HAP-1 (cell line): Measurements from ENCODE around the gene HOMER3.
"Not testable (repeated sequence)": the region's sequence is repeated elsewhere in the genome, so short reads cannot be mapped to it uniquely, and the experiment has no call there.

ENCODE experiments used
- DNase-seq, 2 experiments: peaks; one replicate each; pipeline ENCODE4 v3.0.0-alpha.2; 2016 to 2020; ENCODE audit warnings: low spot score in 2 of 2
- H3K27me3 ChIP-seq: fragments of 250-450 bp; sonication (Bioruptor Pico); 2 replicates; pipeline ENCODE4 v1.5.1; 2020; ENCODE audit warnings: low read depth, mild to moderate bottlenecking, moderate library complexity
- H3K36me3 ChIP-seq: fragments of 250-450 bp; sonication (Bioruptor Pico); replicated peaks from 2 replicates; pipeline ENCODE4 v1.5.1; 2020; ENCODE audit warnings: mild to moderate bottlenecking
- H3K4me1 ChIP-seq: fragments of 250-450 bp; sonication (Bioruptor Pico); 2 replicates; pipeline ENCODE4 v1.5.1; 2020; ENCODE audit warnings: mild to moderate bottlenecking
- H3K4me3 ChIP-seq: fragments of 250-450 bp; sonication (Bioruptor Pico); 2 replicates; pipeline ENCODE4 v1.5.1; 2020; ENCODE audit warnings: mild to moderate bottlenecking, moderate library complexity
- H3K9me3 ChIP-seq: fragments of 250-450 bp; sonication (Bioruptor Pico); 2 replicates; pipeline ENCODE4 v1.5.1; 2020; ENCODE audit warnings: mild to moderate bottlenecking, moderate library complexity
- in situ Hi-C: fragments of 300-500 bp; cut with MboI; formaldehyde crosslinking; loops from 3 replicates; pipeline ENCODE4 v1.14.3; 2020; ENCODE audit warnings: low sequenced_read_pairs, inconsistent platforms, mixed read lengths

The HOMER3 gene

GRCh38 chr19:18910010-18910409 lies 31.0 kb downstream of the HOMER3 start:
- Histone ChIP-seq H3K9me3 (no peaks in the 10 kb centered on the region), H3K4me3 (no peak overlapping the region), H3K27me3 (no peaks in the 10 kb centered on the region), H3K4me1 (no peaks in the 10 kb centered on the region), H3K36me3 (peaks cover 14% of the 10 kb centered on the region)
- in situ Hi-C loops: no loop called here
- DNase-seq: no peak

GRCh38 chr19:18908917-18909619 lies 31.9 kb downstream of the HOMER3 start:
- Histone ChIP-seq H3K4me3 (no peak overlapping the region), H3K4me1 (no peaks in the 10 kb centered on the region), H3K9me3 (no peaks in the 10 kb centered on the region), H3K27me3 (no peaks in the 10 kb centered on the region), H3K36me3 (peaks cover 14% of the 10 kb centered on the region)
- no peak for DNase-seq
- in situ Hi-C loops: no loop called here

- in situ Hi-C loops: no loop called here
- Histone ChIP-seq H3K36me3 (peaks cover 4% of the 10 kb centered on the region), H3K4me1 (no peaks in the 10 kb centered on the region), H3K4me3 (no peak overlapping the region), H3K27me3 (no peaks in the 10 kb centered on the region), H3K9me3 (no peaks in the 10 kb centered on the region)
- no peak for DNase-seq
Observed at GRCh38 chr19:18906605-18907519, 34.2 kb downstream of the HOMER3 start.

- Histone ChIP-seq H3K4me3 (no peak overlapping the region), H3K4me1 (no peaks in the 10 kb centered on the region), H3K9me3 (no peaks in the 10 kb centered on the region), H3K27me3 (no peaks in the 10 kb centered on the region), H3K36me3 (peaks cover 4% of the 10 kb centered on the region)
- in situ Hi-C loops: no loop called here
- no peak for DNase-seq
Observed at GRCh38 chr19:18905513-18906236, 35.3 kb downstream of the HOMER3 start.

- no peaks in the 10 kb centered on the region for H3K9me3 ChIP-seq
- H3K4me1 ChIP-seq: no peaks in the 10 kb centered on the region
- H3K27me3 ChIP-seq: no peaks in the 10 kb centered on the region
- DNase-seq: no peak
- peaks cover 4% of the 10 kb centered on the region for H3K36me3 ChIP-seq
- H3K4me3 ChIP-seq: no peak overlapping the region
- in situ Hi-C loops: no loop called here
Observed at GRCh38 chr19:18905058-18905456, 36.0 kb downstream of the HOMER3 start.

- DNase-seq: no peak
- peaks cover 4% of the 10 kb centered on the region for H3K36me3 ChIP-seq
- no peaks in the 10 kb centered on the region for H3K9me3 ChIP-seq
- no peaks in the 10 kb centered on the region for H3K27me3 ChIP-seq
- no peak overlapping the region for H3K4me3 ChIP-seq
- H3K4me1 ChIP-seq: no peaks in the 10 kb centered on the region
- in situ Hi-C loops: no loop called here
Observed at GRCh38 chr19:18904334-18905057, 36.5 kb downstream of the HOMER3 start.

- DNase-seq: no peak
- Histone ChIP-seq H3K27me3 (no peaks in the 10 kb centered on the region), H3K4me1 (no peaks in the 10 kb centered on the region), H3K4me3 (no peak overlapping the region), H3K9me3 (no peaks in the 10 kb centered on the region), H3K36me3 (peaks cover 4% of the 10 kb centered on the region)
- in situ Hi-C loops: no loop called here
Observed at GRCh38 chr19:18903156-18904037, 37.6 kb downstream of the HOMER3 start.

- H3K36me3 ChIP-seq, DNase-seq, H3K4me3 ChIP-seq, H3K9me3 ChIP-seq, H3K27me3 ChIP-seq, H3K4me1 ChIP-seq, in situ Hi-C loops: not testable (repeated sequence)
Observed at GRCh38 chr19:18902519-18902918, 38.5 kb downstream of the HOMER3 start.

- H3K9me3 ChIP-seq: no peaks in the 10 kb centered on the region
- H3K27me3 ChIP-seq: no peaks in the 10 kb centered on the region
- in situ Hi-C loops: no loop called here
- H3K4me1 ChIP-seq: no peaks in the 10 kb centered on the region
- no peak overlapping the region for H3K4me3 ChIP-seq
- no peaks in the 10 kb centered on the region; the same call in none of the 2 replicates for H3K36me3 ChIP-seq
- no peak for DNase-seq
Observed at GRCh38 chr19:18901491-18901890, 39.5 kb downstream of the HOMER3 start.

- no peaks in the 10 kb centered on the region for H3K27me3 ChIP-seq
- H3K36me3 ChIP-seq: no peaks in the 10 kb centered on the region; the same call in 1 of the 2 replicates
- H3K9me3 ChIP-seq: no peaks in the 10 kb centered on the region
- in situ Hi-C loops: no loop called here
- H3K4me1 ChIP-seq: no peaks in the 10 kb centered on the region
- no peak for DNase-seq
- no peak overlapping the region for H3K4me3 ChIP-seq
Observed at GRCh38 chr19:18900700-18901481, 40.1 kb downstream of the HOMER3 start.

GRCh38 chr19:18899624-18900560 lies 41.1 kb downstream of the HOMER3 start:
- Histone ChIP-seq H3K4me3 (no peak overlapping the region), H3K36me3 (no peaks in the 10 kb centered on the region; the same call in 1 of the 2 replicates), H3K9me3 (no peaks in the 10 kb centered on the region), H3K4me1 (no peaks in the 10 kb centered on the region), H3K27me3 (no peaks in the 10 kb centered on the region)
- no peak for DNase-seq
- in situ Hi-C loops: no loop called here
